Measurements from ENCODE around the gene FADS2. TPM values are rescaled to one million over a fixed set of nuclear protein-coding genes. Genes with fewer than 3 reads are reported as not detected.

FADS2 gene
- total RNA-seq, 1 experiment from 2014 or later, result 19.2 TPM

DNA sequence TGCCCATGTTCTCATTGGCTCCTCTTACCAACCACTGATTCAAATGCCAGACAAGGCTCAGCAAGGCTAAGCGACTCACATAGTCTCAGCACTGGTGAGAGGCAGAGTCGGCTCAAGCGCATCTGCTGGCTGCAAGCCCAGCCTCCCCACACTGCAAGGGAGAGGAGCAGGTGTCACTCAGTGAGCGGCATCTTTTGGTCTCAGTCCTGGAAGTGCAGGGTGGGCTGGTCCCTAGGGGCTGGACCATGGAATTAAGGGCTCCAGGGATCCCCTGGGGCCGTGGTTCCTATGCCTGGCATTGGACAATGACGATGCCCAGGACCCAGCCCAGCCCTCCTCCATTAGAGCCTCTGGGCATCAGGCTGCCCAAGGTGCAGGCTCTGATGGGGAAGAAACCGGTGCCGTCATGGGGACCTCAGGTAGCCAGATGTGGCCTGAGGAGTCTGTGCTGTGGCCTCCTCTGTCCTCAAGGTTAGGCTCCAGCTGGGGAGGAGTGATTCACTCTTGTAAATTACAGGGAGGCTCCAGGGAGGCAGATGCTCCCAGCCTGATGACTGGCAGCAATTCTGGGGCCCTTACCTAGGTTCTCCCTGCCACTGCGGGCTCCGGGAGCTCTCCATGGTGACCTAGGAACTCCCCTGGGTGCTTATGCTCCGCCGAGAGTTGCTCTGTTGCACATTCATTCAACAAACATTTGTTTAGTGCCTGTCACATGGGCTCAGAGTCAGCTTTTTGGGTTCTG, 28.0 kb downstream of the FADS2 start:
- Mint-ChIP-seq H3K4me3 (ENCODE audit: low read depth, unreplicated experiment) (no peak overlapping the region), H3K36me3 (ENCODE audit: insufficient read depth, unreplicated experiment) (no peaks in the 10 kb centered on the region), H3K27ac (ENCODE audit: unreplicated experiment) (no peak overlapping the region), H3K27me3 (ENCODE audit: unreplicated experiment) (no peaks in the 10 kb centered on the region), H3K9me3 (ENCODE audit: low read depth, unreplicated experiment) (no peaks in the 10 kb centered on the region), H3K4me1 (ENCODE audit: low read depth, unreplicated experiment) (peaks cover 9% of the 10 kb centered on the region)
- TF ChIP-seq, protein P1, sequence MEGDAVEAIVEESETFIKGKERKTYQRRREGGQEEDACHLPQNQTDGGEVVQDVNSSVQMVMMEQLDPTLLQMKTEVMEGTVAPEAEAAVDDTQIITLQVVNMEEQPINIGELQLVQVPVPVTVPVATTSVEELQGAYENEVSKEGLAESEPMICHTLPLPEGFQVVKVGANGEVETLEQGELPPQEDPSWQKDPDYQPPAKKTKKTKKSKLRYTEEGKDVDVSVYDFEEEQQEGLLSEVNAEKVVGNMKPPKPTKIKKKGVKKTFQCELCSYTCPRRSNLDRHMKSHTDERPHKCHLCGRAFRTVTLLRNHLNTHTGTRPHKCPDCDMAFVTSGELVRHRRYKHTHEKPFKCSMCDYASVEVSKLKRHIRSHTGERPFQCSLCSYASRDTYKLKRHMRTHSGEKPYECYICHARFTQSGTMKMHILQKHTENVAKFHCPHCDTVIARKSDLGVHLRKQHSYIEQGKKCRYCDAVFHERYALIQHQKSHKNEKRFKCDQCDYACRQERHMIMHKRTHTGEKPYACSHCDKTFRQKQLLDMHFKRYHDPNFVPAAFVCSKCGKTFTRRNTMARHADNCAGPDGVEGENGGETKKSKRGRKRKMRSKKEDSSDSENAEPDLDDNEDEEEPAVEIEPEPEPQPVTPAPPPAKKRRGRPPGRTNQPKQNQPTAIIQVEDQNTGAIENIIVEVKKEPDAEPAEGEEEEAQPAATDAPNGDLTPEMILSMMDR (IDR thresholded peaks at IDR 0.05; ENCODE audit: unreplicated experiment), result no peak
- intact Hi-C loops (cut with micrococcal nuclease; ENCODE audit: unreplicated experiment), result no loop called here
- CTCF ChIA-PET, result no interaction called here
- no peak for DNase-seq
- BruUV-seq (replicated peaks), result no TSS peak

DNA sequence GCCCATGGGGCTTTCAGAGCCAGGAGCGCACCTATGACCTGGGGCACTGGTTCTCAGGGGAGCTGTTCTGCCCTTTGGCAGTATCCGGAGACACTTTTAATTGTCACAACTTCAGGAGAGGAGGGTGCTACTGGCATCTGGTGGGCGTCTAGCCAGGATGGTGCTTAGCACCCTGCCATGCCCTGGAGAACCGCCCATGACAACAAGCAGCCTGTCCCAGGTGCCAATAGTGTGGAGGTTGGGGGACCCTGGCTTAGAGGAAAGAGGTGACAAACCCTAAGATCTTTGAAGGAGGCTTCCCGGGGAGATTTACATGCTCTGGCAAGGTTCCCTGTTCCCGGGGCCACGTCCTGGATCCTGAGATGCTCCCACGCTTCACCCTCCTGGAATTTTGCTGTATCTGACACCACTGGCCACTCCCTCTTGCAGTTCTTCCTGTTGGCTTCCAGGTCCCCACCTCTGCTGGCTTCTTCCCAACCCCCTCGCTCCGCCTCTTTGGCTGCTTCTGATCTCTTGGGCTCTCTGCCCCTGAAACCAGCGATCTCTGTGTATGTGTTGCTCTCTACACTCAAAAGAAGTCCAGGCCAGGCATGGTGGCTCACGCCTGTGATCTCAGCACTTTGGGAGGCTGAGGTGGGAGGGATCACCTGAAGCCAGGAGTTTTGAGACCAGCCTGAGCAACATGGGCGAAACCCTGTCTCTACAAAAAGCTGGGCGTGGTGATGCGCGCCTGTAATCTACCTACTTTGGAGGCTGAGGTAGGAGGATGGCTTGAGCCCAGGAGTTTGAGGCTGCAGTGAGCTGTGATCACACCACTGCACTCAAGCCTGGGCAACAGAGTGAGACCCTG, 32.2 kb downstream of the FADS2 start:
- H3K4me3 Mint-ChIP-seq (ENCODE audit: low read depth, unreplicated experiment), result no peak overlapping the region
- no peaks in the 10 kb centered on the region for H3K9me3 Mint-ChIP-seq (ENCODE audit: low read depth, unreplicated experiment)
- TF ChIP-seq, protein P1 (IDR thresholded peaks at IDR 0.05; ENCODE audit: unreplicated experiment), result no peak
- intact Hi-C loops (cut with micrococcal nuclease; ENCODE audit: unreplicated experiment), result no loop called here
- H3K27ac Mint-ChIP-seq (ENCODE audit: unreplicated experiment), result no peak overlapping the region
- H3K4me1 Mint-ChIP-seq (ENCODE audit: low read depth, unreplicated experiment), result peaks cover 9% of the 10 kb centered on the region
- H3K36me3 Mint-ChIP-seq (ENCODE audit: insufficient read depth, unreplicated experiment), result no peaks in the 10 kb centered on the region
- CTCF ChIA-PET, result no interaction called here
- no peaks in the 10 kb centered on the region for H3K27me3 Mint-ChIP-seq (ENCODE audit: unreplicated experiment)
- BruUV-seq (replicated peaks), result no TSS peak
- peak; percentile 22 for DNase-seq

DNA sequence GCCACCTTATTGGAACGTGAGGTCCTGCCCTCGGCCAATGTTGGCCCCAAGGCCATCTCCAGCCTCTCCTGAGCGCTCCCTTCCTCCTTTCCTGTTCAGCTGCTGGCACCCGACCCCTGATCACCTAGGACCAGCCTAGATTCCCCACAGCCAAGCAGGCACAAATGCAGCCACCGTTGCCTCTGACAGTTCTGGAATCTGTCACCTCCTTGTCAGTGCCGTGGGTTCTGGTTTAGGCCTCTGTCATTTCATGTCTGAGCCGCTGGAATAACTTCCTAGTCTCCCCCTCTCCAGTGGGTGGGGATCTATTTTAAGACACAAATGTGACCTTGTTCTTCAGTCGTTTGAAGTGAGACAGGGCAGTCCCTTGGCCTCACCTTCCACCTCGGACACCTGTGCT, 33.5 kb downstream of the FADS2 start:
- H3K36me3 Mint-ChIP-seq (ENCODE audit: insufficient read depth, unreplicated experiment), result no peaks in the 10 kb centered on the region
- TF ChIP-seq, protein P1 (IDR thresholded peaks at IDR 0.05; ENCODE audit: unreplicated experiment), result no peak
- H3K27me3 Mint-ChIP-seq (ENCODE audit: unreplicated experiment), result no peaks in the 10 kb centered on the region
- no peak overlapping the region for H3K4me3 Mint-ChIP-seq (ENCODE audit: low read depth, unreplicated experiment)
- intact Hi-C loops (cut with micrococcal nuclease; ENCODE audit: unreplicated experiment), result no loop called here
- CTCF ChIA-PET, result no interaction called here
- no peak overlapping the region for H3K27ac Mint-ChIP-seq (ENCODE audit: unreplicated experiment)
- no TSS peak for BruUV-seq (replicated peaks)
- H3K9me3 Mint-ChIP-seq (ENCODE audit: low read depth, unreplicated experiment), result no peaks in the 10 kb centered on the region
- peaks cover 9% of the 10 kb centered on the region for H3K4me1 Mint-ChIP-seq (ENCODE audit: low read depth, unreplicated experiment)
- DNase-seq, result no peak

DNA sequence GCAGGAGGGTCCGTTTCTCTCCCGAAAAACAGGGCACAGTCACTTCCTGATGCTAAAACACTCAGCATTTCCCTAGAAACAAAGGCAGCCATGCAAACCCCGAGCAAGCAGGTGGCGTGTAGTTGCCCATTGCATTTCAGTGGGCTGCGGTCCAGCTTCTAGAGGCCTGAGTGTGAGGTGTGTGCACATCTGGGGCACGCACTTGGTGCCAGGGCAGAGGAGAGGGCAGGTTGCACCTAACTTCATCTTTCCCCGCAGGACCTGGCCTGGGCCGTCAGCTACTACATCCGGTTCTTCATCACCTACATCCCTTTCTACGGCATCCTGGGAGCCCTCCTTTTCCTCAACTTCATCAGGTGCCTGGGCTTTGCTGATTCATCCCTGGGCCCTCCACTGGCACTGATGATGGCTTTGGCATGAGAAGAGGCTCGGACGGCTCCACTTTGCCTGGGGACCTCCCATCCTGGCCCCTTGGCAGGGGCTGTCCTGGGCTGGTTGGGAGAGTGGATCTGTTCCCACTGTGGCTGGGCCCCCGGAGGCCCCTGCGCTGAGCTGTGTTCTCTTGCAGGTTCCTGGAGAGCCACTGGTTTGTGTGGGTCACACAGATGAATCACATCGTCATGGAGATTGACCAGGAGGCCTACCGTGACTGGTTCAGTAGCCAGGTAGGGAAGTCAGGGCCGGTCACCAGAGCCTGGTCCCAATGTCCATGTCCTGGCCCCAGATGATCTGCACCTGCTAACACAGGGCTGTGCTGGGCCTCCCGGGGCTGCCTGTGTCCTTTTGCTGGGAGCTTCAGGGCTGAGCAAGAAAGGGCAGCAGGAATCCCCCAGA, 34.8 kb downstream of the FADS2 start:
- peaks cover 9% of the 10 kb centered on the region for H3K4me1 Mint-ChIP-seq (ENCODE audit: low read depth, unreplicated experiment)
- BruUV-seq (replicated peaks), result no TSS peak
- no peaks in the 10 kb centered on the region for H3K36me3 Mint-ChIP-seq (ENCODE audit: insufficient read depth, unreplicated experiment)
- TF ChIP-seq, protein P1 (IDR thresholded peaks at IDR 0.05; ENCODE audit: unreplicated experiment), result no peak
- no peaks in the 10 kb centered on the region for H3K27me3 Mint-ChIP-seq (ENCODE audit: unreplicated experiment)
- CTCF ChIA-PET, result no interaction called here
- no peak overlapping the region for H3K4me3 Mint-ChIP-seq (ENCODE audit: low read depth, unreplicated experiment)
- no peak overlapping the region for H3K27ac Mint-ChIP-seq (ENCODE audit: unreplicated experiment)
- no peak for DNase-seq
- intact Hi-C loops (cut with micrococcal nuclease; ENCODE audit: unreplicated experiment), result no loop called here
- no peaks in the 10 kb centered on the region for H3K9me3 Mint-ChIP-seq (ENCODE audit: low read depth, unreplicated experiment)

All from Calu3 (cell line).